Gastroesophageal sphincter (tissue), 3 donors: ENCODE results near the gene DDX10.

Experiments used
- EP300 ChIP-seq: sonication (generic); formaldehyde crosslinking; IDR thresholded peaks from one replicate; pipeline ENCODE4 v1.6.1; 2017; ENCODE audit warnings: antibody characterized with exemption, mild to moderate bottlenecking
- POLR2A ChIP-seq, 2 donors: fragments of 450-650 bp; IDR thresholded peaks; one replicate each; pipeline ENCODE4 v1.6.1; 2017; ENCODE audit warnings: antibody characterized with exemption in 2 of 2, mild to moderate bottlenecking in 2 of 2, moderate library complexity in 1 of 2
- POLR2AphosphoS5 ChIP-seq: sonication (generic); formaldehyde crosslinking; IDR thresholded peaks from one replicate; pipeline ENCODE4 v1.6.1; 2017; ENCODE audit warnings: antibody characterized with exemption
- TF ChIP-seq, protein P1 (sequence below), 4 experiments: fragments of 200-600 bp in 2 of 4; fragments of 450-650 bp in 2 of 4; sonication (generic) in 1 of 4; IDR thresholded peaks; one replicate each; pipeline ENCODE4 v1.5.1; 2017 to 2019; ENCODE audit warnings: antibody characterized with exemption in 4 of 4, mild to moderate bottlenecking in 2 of 4, moderate library complexity in 2 of 4

DNA sequence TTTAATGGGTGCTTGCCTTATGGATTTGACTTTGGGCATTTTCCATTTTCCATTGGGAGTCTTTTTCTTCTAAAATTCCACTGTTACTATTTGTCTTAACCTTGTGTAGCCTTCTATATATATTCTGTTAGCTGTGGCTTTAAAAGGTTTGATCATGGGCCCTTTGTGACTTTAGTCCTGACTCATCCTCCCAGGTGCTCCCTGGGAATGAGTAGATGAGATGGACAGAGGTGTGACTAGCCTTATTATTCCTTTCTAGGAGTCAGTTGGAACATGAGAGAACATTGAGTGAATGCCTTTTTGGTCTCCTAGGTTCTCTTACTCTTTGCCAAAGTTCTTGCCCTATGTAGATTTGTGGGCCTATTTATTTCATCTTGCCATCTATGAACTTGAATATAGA lies 39.0 kb downstream of the DDX10 start:
- TF ChIP-seq POLR2A (IDR thresholded peaks at IDR 0.05), result no peak
- TF ChIP-seq, protein P1, sequence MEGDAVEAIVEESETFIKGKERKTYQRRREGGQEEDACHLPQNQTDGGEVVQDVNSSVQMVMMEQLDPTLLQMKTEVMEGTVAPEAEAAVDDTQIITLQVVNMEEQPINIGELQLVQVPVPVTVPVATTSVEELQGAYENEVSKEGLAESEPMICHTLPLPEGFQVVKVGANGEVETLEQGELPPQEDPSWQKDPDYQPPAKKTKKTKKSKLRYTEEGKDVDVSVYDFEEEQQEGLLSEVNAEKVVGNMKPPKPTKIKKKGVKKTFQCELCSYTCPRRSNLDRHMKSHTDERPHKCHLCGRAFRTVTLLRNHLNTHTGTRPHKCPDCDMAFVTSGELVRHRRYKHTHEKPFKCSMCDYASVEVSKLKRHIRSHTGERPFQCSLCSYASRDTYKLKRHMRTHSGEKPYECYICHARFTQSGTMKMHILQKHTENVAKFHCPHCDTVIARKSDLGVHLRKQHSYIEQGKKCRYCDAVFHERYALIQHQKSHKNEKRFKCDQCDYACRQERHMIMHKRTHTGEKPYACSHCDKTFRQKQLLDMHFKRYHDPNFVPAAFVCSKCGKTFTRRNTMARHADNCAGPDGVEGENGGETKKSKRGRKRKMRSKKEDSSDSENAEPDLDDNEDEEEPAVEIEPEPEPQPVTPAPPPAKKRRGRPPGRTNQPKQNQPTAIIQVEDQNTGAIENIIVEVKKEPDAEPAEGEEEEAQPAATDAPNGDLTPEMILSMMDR (IDR thresholded peaks at IDR 0.05), result no peak
- TF ChIP-seq EP300, result no peak
- TF ChIP-seq POLR2AphosphoS5, result no peak
